ENCODE data around the gene SNED1.

SNED1 gene

DNA sequence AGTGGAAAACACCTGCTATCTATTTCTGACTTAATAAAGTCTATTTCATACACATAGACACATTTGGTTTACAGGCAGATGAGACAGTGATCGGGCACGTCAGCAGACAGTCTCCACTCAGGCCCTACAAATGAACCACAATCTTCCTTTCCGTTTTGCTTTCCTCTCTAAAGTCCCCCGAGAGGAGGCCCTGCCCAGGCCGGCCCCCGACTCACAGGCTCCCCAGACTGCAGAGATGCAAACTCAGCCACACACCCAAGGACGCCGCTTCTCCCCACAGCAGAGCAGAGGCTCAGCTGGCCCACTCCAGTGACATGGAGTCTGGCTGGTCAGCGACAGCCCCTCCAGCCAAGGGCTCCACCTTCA lies 113.0 kb downstream of the SNED1 start:
- TF ChIP-seq, protein P1, sequence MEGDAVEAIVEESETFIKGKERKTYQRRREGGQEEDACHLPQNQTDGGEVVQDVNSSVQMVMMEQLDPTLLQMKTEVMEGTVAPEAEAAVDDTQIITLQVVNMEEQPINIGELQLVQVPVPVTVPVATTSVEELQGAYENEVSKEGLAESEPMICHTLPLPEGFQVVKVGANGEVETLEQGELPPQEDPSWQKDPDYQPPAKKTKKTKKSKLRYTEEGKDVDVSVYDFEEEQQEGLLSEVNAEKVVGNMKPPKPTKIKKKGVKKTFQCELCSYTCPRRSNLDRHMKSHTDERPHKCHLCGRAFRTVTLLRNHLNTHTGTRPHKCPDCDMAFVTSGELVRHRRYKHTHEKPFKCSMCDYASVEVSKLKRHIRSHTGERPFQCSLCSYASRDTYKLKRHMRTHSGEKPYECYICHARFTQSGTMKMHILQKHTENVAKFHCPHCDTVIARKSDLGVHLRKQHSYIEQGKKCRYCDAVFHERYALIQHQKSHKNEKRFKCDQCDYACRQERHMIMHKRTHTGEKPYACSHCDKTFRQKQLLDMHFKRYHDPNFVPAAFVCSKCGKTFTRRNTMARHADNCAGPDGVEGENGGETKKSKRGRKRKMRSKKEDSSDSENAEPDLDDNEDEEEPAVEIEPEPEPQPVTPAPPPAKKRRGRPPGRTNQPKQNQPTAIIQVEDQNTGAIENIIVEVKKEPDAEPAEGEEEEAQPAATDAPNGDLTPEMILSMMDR (IDR thresholded peaks at IDR 0.05; ENCODE audit: low read depth, low read length): no peak
- DNase-seq: no peak
- Histone ChIP-seq H3K27ac (no peak overlapping the region), H3K27me3 (ENCODE audit: insufficient read depth, low read depth, severe bottlenecking) (no peaks in the 10 kb centered on the region), H3K36me3 (peaks cover 45% of the 10 kb centered on the region), H3K9me3 (ENCODE audit: severe bottlenecking) (no peaks in the 10 kb centered on the region), H3K4me3 (ENCODE audit: low read depth, low read length) (no peak overlapping the region)

DNA sequence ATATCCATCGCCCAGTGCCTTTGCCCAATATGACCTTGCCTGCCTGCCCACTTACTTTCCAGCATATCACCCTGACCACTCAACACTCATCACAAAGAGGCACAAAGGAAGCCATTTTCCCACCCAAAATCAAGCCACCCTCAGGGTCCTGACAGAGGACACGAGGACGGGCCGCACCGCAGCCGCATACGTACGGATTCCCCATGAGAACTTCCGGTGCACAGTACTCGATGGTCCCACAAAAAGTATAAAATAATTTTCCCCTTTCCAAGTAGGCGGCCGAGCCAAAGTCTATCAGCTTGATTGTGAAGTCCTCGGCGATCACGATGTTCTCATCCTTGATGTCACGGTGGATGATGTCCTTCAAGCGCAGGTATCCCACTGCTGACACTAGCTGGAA lies 113.6 kb downstream of the SNED1 start:
- TF ChIP-seq, protein P1 (IDR thresholded peaks at IDR 0.05; ENCODE audit: low read depth, low read length): no peak

GRCh38 chr2:241112592-241112991 lies 114.2 kb downstream of the SNED1 start:
- Histone ChIP-seq H3K36me3 (peaks cover 37% of the 10 kb centered on the region), H3K27me3 (ENCODE audit: insufficient read depth, low read depth, severe bottlenecking) (no peaks in the 10 kb centered on the region), H3K27ac (no peak overlapping the region), H3K4me3 (ENCODE audit: low read depth, low read length) (no peak overlapping the region), H3K9me3 (ENCODE audit: severe bottlenecking) (no peaks in the 10 kb centered on the region)
- DNase-seq: no peak
- TF ChIP-seq, protein P1 (IDR thresholded peaks at IDR 0.05; ENCODE audit: low read depth, low read length): no peak

More for the DNA sequence above, 113.6 kb downstream of the SNED1 start:
- no peaks in the 10 kb centered on the region for H3K27me3 ChIP-seq (ENCODE audit: insufficient read depth, low read depth, severe bottlenecking)
- no peak overlapping the region for H3K27ac ChIP-seq
- H3K9me3 ChIP-seq (ENCODE audit: severe bottlenecking): no peaks in the 10 kb centered on the region
- peaks cover 42% of the 10 kb centered on the region for H3K36me3 ChIP-seq
- DNase-seq: no peak
- H3K4me3 ChIP-seq (ENCODE audit: low read depth, low read length): no peak overlapping the region

DNA sequence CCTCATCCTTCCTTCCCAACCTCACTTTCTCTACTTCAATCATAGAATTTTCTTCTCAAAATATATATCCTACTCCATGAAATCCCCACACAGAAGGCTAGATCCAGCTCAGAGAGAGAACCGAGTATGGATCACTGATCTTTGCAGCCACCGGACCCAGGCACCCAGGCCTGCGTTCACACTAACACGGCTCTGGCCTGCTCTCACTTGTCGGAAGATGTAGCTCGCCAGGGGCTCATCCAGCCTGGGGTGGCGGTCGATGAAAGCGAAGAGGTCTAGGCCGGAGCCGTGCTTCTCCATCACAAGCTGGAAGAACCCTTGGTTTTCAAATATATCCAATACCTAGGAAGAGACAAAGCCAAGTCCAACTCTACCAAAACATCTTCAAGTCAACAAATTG lies 116.4 kb downstream of the SNED1 start:
- TF ChIP-seq, protein P1 (IDR thresholded peaks at IDR 0.05; ENCODE audit: low read depth, low read length): no peak
- Histone ChIP-seq H3K9me3 (ENCODE audit: severe bottlenecking) (no peaks in the 10 kb centered on the region), H3K4me3 (ENCODE audit: low read depth, low read length) (no peak overlapping the region), H3K36me3 (peaks cover 25% of the 10 kb centered on the region), H3K27ac (no peak overlapping the region), H3K27me3 (ENCODE audit: insufficient read depth, low read depth, severe bottlenecking) (no peaks in the 10 kb centered on the region)
- DNase-seq: no peak

DNA sequence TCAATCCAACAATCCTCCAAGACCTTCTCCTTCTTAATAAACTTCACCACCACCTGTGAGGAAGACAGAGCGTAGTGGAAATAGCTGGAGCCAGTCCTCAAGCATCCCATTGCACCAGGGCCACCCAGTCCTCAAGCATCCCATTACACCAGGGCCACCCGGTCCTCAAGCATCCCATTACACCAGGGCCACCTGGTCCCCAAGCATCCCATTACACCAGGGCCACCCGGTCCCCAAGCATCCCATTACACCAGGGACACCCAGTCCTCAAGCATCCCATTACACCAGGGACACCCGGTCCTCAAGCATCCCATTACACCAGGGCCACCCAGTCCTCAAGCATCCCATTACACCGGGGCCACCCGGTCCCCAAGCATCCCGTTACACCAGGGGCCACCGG lies 116.9 kb downstream of the SNED1 start:
- no peak for DNase-seq
- TF ChIP-seq, protein P1 (IDR thresholded peaks at IDR 0.05; ENCODE audit: low read depth, low read length): no peak
- H3K9me3 ChIP-seq (ENCODE audit: severe bottlenecking): no peaks in the 10 kb centered on the region
- no peaks in the 10 kb centered on the region for H3K27me3 ChIP-seq (ENCODE audit: insufficient read depth, low read depth, severe bottlenecking)
- H3K4me3 ChIP-seq (ENCODE audit: low read depth, low read length): no peak overlapping the region
- H3K36me3 ChIP-seq: peaks cover 28% of the 10 kb centered on the region
- H3K27ac ChIP-seq: no peak overlapping the region

Data from WERI-Rb-1 (cell line).